Subcutaneous adipose tissue (tissue), 4 donors: ENCODE results near the gene SYT7. TPM values are rescaled to one million over a fixed set of nuclear protein-coding genes. Genes with fewer than 3 reads are reported as not detected.

Experiments
- CTCF ChIP-seq: fragments of 450-650 bp; IDR thresholded peaks from one replicate; pipeline ENCODE4 v1.5.1; 2016; ENCODE audit warnings: low read depth, mild to moderate bottlenecking, control low read depth, antibody characterized with exemption, moderate library complexity
- total RNA-seq, 4 donors: library from RNA; depleted of rRNA; stranded (reverse); fragments of >200 nt; gene quantifications; one replicate each; pipeline ENCODE4 v1.1.0, GENCODE V29; 2016

Gene SYT7
- total RNA-seq, 4 donors from 2014 or later, result 0.66 to 4.0 (median 1.4) TPM

- no peak for TF ChIP-seq CTCF
Observed at GRCh38 chr11:61538636-61538961, 42.3 kb downstream of the SYT7 start.

- no peak for TF ChIP-seq CTCF
Observed at GRCh38 chr11:61537326-61537725, 43.5 kb downstream of the SYT7 start.

GRCh38 chr11:61536676-61537270, 44.1 kb downstream of the SYT7 start:
- no peak for TF ChIP-seq CTCF

GRCh38 chr11:61535998-61536675, 44.7 kb downstream of the SYT7 start:
- no peak for TF ChIP-seq CTCF

GRCh38 chr11:61534933-61535839, 45.7 kb downstream of the SYT7 start:
- TF ChIP-seq CTCF, result no peak

GRCh38 chr11:61534025-61534932, 46.6 kb downstream of the SYT7 start:
- TF ChIP-seq CTCF, result no peak
